K562 (cell line): ENCODE measurements around the gene PRR23E. TPM values are rescaled to one million over a fixed set of nuclear protein-coding genes. Genes with fewer than 3 reads are reported as not detected.

Experiments used
- ATAC-seq: fragments of 200-7000 bp; cut with Tn5 transposase; 3 replicates; pipeline ENCODE4 v1.9.1; 2020; ENCODE audit warnings: moderate library complexity
- BruUV-seq: library from RNA; stranded (reverse); fragments of 400-500 nt; replicated peaks from 2 replicates; lab custom pipeline; 2021; lab: Mats Ljungman, UMichigan
- CTCF ChIA-PET: fragments of 300-600 bp; formaldehyde crosslinking; extraction: SDS; loops from one replicate; lab custom pipeline; 2021; ENCODE audit warnings: low intra/inter-chr PET ratio; lab: Yijun Ruan, JAX
- POLR2A ChIA-PET: fragments of 300-600, 350-650 bp; sonication (Branson Sonifier 250); formaldehyde crosslinking; extraction: SDS; loops from one replicate; lab custom pipeline; 2021; ENCODE audit warnings: antibody characterized with exemption, inconsistent platforms; lab: Yijun Ruan, JAX
- DNase-seq, 4 experiments: peaks; one replicate each; pipeline versions ENCODE4 v3.0.0 to v3.0.0-alpha.2; 2011 to 2018; ENCODE audit warnings: low spot score in 3 of 4, mixed read lengths in 3 of 4; ENCODE audit errors: extremely low read depth in 1 of 4
- FAIRE-seq: peaks from 2 replicates; lab custom pipeline; 2011; peaks lifted over from hg19 to GRCh38; lab: Jason Lieb, UNC
- H2AFZ ChIP-seq: 2 replicates; pipeline ENCODE4 v1.6.0; 2011; ENCODE audit warnings: low read depth, low read length, control low read depth, inconsistent platforms
- H3K27ac ChIP-seq: fragments of 200-600 bp; 3 replicates; pipeline ENCODE4 v1.8.0; 2011; ENCODE audit warnings: low read depth, mild to moderate bottlenecking, control low read depth, inconsistent platforms, low read length, moderate library complexity, mixed read lengths; ENCODE audit errors: extremely low read depth
- H3K27me3 ChIP-seq, 2 experiments: fragments of 300-600 bp in 1 of 2; 2 replicates in 1 of 2; 3 replicates in 1 of 2; pipeline versions ENCODE4 v1.6.0 to v1.8.0; 2011; ENCODE audit warnings: inconsistent platforms in 2 of 2, low read length in 2 of 2, mild to moderate bottlenecking in 1 of 2, mixed read lengths in 1 of 2, moderate library complexity in 1 of 2; ENCODE audit not compliant: control insufficient read depth in 2 of 2, insufficient read depth in 2 of 2
- H3K36me3 ChIP-seq: fragments of 300-600 bp; 3 replicates; pipeline ENCODE4 v1.8.0; 2011; ENCODE audit warnings: mild to moderate bottlenecking, low read length, inconsistent platforms; ENCODE audit not compliant: control insufficient read depth, insufficient read depth
- H3K4me1 ChIP-seq, 2 experiments: fragments of 200-600 bp in 1 of 2; replicated peaks in 1 of 2; 2 replicates in 1 of 2; 3 replicates in 1 of 2; pipeline versions ENCODE4 v1.5.1 to v1.8.0; 2011; ENCODE audit warnings: inconsistent platforms in 2 of 2, low read length in 2 of 2, mild to moderate bottlenecking in 1 of 2, mixed read lengths in 1 of 2, moderate library complexity in 1 of 2; ENCODE audit not compliant: control insufficient read depth in 2 of 2, insufficient read depth in 2 of 2
- H3K4me2 ChIP-seq: 2 replicates; pipeline ENCODE4 v1.6.1; 2011; ENCODE audit warnings: low read length, control low read depth, inconsistent platforms, mixed read lengths; ENCODE audit not compliant: insufficient read depth
- H3K4me3 ChIP-seq: fragments of 200-600 bp; sonication (generic), shearing (Covaris generic); 2 replicates; pipeline ENCODE4 v1.5.1; 2016; ENCODE audit warnings: control low read depth, inconsistent platforms
- H3K79me2 ChIP-seq: fragments of 200-600 bp; 3 replicates; pipeline ENCODE4 v1.8.0; 2011; ENCODE audit warnings: low read length, inconsistent platforms; ENCODE audit not compliant: control insufficient read depth, insufficient read depth
- H3K9ac ChIP-seq, 2 experiments: 2 replicates each; pipeline versions ENCODE4 v1.6.0 to v1.6.1; 2011; ENCODE audit warnings: low read depth in 2 of 2, low read length in 2 of 2, control low read depth in 1 of 2, inconsistent platforms in 1 of 2, mild to moderate bottlenecking in 1 of 2, mixed read lengths in 1 of 2; ENCODE audit not compliant: insufficient read depth in 1 of 2
- H3K9me1 ChIP-seq: one replicate; pipeline ENCODE4 v1.6.0; 2011; ENCODE audit warnings: inconsistent platforms, mild to moderate bottlenecking, low read length, moderate library complexity; ENCODE audit not compliant: control insufficient read depth, insufficient read depth
- H3K9me3 ChIP-seq: replicated peaks from 2 replicates; pipeline ENCODE4 v1.5.1; 2011; ENCODE audit warnings: low read depth, low read length, inconsistent platforms; ENCODE audit not compliant: control insufficient read depth, insufficient read depth
- H4K20me1 ChIP-seq: replicated peaks from 2 replicates; pipeline ENCODE4 v1.6.1; 2011; ENCODE audit warnings: low read length, inconsistent platforms, mixed read lengths; ENCODE audit not compliant: control insufficient read depth, insufficient read depth
- CREM ChIP-seq: IDR thresholded peaks from 2 replicates; pipeline ENCODE4 v1.6.1; 2014; ENCODE audit warnings: antibody characterized with exemption, low read depth
- ILK ChIP-seq: fragments of 450-650 bp; IDR thresholded peaks from 2 replicates; pipeline ENCODE4 v1.6.1; 2016; ENCODE audit warnings: missing genetic modification characterization, low read depth, mild to moderate bottlenecking, missing compliant biosample characterization, moderate library complexity, borderline replicate concordance
- RFX5 ChIP-seq: IDR thresholded peaks from 2 replicates; pipeline ENCODE4 v1.6.1; 2011; ENCODE audit warnings: low read depth, mild to moderate bottlenecking, improper control_type of control experiment, low read length
- SMARCC2 ChIP-seq: fragments of 450-650 bp; IDR thresholded peaks from 2 replicates; pipeline ENCODE4 v1.6.1; 2017; ENCODE audit warnings: antibody characterized with exemption, moderate library complexity, mild to moderate bottlenecking, low read depth
- SRSF7 ChIP-seq: fragments of 200-400 bp; formaldehyde crosslinking; optimal IDR thresholded peaks from 2 replicates; pipeline ENCODE3; 2017; ENCODE audit warnings: mild to moderate bottlenecking, low read depth, low read length
- VEZF1 ChIP-seq: fragments of 200-800 bp; sonication (Bioruptor generic); IDR thresholded peaks from 2 replicates; pipeline ENCODE4 v1.6.1; 2017; ENCODE audit warnings: missing genetic modification characterization, missing compliant biosample characterization
- ZNF395 ChIP-seq: fragments of 200-800 bp; sonication (Bioruptor generic); IDR thresholded peaks from 2 replicates; pipeline ENCODE4 v1.6.1; 2017; ENCODE audit warnings: missing genetic modification characterization, missing compliant biosample characterization
- WGBS: fragments of 100-300 bp; shearing (Covaris generic); methylation state at CpG from one replicate; pipeline ENCODE4 v1.1.6; 2016; ENCODE audit warnings: low coverage, mixed read lengths; ENCODE audit not compliant: insufficient coverage; ENCODE audit errors: missing lambda C conversion rate; 5-methylcytosine and 5-hydroxymethylcytosine counted together
- in situ Hi-C: fragments of 300-500 bp; cut with MboI; formaldehyde crosslinking; loops from 4 replicates; pipeline ENCODE4 v1.15.0; 2018; ENCODE audit warnings: inconsistent platforms, mixed read lengths
- intact Hi-C: fragments of 100-400 bp; cut with micrococcal nuclease; formaldehyde crosslinking; loops from 2 replicates; pipeline ENCODE4 v1.14.2; 2022
- polyA plus RNA-seq, 8 experiments: library from polyadenylated mRNA; depleted of rRNA in 4 of 8; stranded (reverse) in 5 of 8; unstranded in 3 of 8; fragments of >200 nt; fragmentation: Nextera tagmentation in 2 of 8; fragmentation: Illumina TruSeq in 1 of 8; extraction: Ambion mirVana in 2 of 8; extraction: Trizol in 1 of 8; gene quantifications; 2 replicates each; pipeline versions ENCODE4 v1.2.1 to v1.2.3, GENCODE V29; 2011 to 2014; ENCODE audit warnings: inconsistent platforms in 1 of 8, missing spikeins in 1 of 8
- total RNA-seq, 7 experiments: library from RNA; depleted of rRNA in 6 of 7; stranded (reverse); fragments of >200 nt in 6 of 7; fragmentation: Illumina TruSeq in 2 of 7; extraction: Trizol in 2 of 7; gene quantifications; 2 replicates each; pipeline versions ENCODE4 v1.2.1 to v1.2.3, GENCODE V29; 2011 to 2021; ENCODE audit warnings: low replicate concordance in 1 of 7

The PRR23E gene
- total and polyA plus RNA-seq, 9 of the 15 experiments (the other 6 are each of a cell fraction or from before 2014, with no cell fraction given), result not detected

- no peak for ATAC-seq
- no peaks in the 10 kb centered on the region for H3K4me1 ChIP-seq
- no peak for DNase-seq
- ChIA-PET CTCF (no interaction called here), POLR2A (no interaction called here)
- BruUV-seq, result no TSS peak
- H3K27ac ChIP-seq, result no peak overlapping the region
- WGBS, result 0% methylated on average over 7 of the region's 7 CpGs
- FAIRE-seq, result no peak
- in situ Hi-C loops, result no loop called here
- H3K9me3 ChIP-seq, result no peaks in the 10 kb centered on the region
- intact Hi-C loops, result no loop called here
- H3K27me3 ChIP-seq, result no peaks in the 10 kb centered on the region
- no peaks in the 10 kb centered on the region for H3K36me3 ChIP-seq
- no peak overlapping the region for H3K4me2 ChIP-seq
- no peak overlapping the region for H3K4me3 ChIP-seq
- H3K9me1 ChIP-seq, result no peaks in the 10 kb centered on the region
- TF ChIP-seq CREM (no peak), SMARCC2 (no peak), ZNF395 (CRISPR knock-in tag) (no peak), ILK (tag) (no peak), RFX5 (no peak), VEZF1 (CRISPR knock-in tag) (no peak), SRSF7 (no peak)
- H3K9ac ChIP-seq, result no peak overlapping the region
- H2AFZ ChIP-seq, result no peak overlapping the region
- H3K79me2 ChIP-seq, result no peaks in the 10 kb centered on the region
- H4K20me1 ChIP-seq, result no peaks in the 10 kb centered on the region
Observed at GRCh38 chr3:127182431-127182830, 10.5 kb upstream of the PRR23E start.
